Activated CD8-positive, alpha-beta memory T cell treated with anti-CD3 and anti-CD28 coated beads, Interleukin-2, amount 50 U/mL, for 48 hours (primary cell): ENCODE results near the gene CNTNAP2.
A peak's percentile ranks its signal among the peaks of the same experiment; 100 is the strongest.
"Not testable (repeated sequence)": the region's sequence is repeated elsewhere in the genome, so short reads cannot be mapped to it uniquely, and the experiment has no call there.

Source experiments
- DNase-seq: peaks from one replicate; pipeline ENCODE4 v3.0.0-alpha.2; 2020

The CNTNAP2 gene

DNA sequence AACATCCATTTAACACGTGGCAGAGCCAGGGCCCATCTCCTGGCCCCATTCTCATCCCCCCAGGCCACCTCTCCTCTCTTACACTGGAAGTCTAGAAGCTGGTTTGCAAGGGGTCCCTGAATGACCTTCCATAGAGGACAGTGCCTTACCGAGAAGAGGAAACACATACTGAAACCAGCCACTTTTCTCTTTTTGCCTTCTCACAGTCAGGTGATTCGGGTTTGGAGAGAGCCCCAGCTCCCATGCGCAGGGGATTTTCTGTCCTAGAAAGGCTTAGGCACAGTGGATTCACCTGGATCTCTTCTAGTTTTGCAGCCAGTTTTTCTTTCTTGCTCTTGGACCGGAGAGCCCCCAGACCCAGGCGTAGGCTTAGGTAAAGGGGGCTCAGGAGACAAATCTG is 2139.8 kb downstream of the CNTNAP2 start:
- DNase-seq = no peak

DNA sequence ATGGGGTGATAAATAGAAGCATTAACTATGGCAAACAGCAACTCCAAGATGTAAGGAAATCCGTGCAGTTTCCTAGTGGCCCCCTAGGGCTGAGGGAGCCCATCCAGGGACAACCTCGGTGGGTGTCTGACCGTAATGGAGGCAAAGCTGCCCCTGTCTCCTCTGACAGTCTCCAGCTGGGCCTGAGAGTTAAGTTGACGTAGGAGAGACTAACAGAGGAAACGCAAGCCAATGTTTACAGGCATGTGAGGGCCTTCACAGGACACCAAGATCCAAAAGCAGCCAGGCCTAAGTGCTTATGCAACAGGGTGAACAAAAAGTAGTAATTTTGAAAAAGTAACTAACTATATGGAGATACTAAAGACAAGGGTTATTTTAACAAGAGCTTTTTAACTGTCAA is 2144.0 kb downstream of the CNTNAP2 start:
- no peak for DNase-seq

DNA sequence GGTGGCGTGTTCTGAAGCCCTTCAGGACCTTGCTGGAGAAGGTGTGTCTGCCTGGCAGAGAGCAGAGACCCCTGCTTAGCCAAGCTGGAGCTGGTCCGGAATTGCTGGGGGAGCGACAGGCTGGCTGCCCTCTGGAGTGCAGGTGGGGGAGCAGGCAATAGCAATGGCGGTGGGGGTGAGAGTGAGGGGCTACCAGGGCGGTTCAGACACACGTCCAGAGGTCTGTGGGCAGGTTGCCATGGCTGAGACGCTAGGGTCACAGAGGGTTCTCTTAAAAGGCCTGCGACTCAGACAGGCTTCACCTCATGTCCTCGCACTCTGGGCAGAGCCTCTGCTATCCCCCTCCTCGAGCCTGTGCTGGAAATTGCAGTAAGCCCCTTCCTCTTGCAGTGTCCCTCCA is 2144.9 kb downstream of the CNTNAP2 start:
- DNase-seq = no peak

DNA sequence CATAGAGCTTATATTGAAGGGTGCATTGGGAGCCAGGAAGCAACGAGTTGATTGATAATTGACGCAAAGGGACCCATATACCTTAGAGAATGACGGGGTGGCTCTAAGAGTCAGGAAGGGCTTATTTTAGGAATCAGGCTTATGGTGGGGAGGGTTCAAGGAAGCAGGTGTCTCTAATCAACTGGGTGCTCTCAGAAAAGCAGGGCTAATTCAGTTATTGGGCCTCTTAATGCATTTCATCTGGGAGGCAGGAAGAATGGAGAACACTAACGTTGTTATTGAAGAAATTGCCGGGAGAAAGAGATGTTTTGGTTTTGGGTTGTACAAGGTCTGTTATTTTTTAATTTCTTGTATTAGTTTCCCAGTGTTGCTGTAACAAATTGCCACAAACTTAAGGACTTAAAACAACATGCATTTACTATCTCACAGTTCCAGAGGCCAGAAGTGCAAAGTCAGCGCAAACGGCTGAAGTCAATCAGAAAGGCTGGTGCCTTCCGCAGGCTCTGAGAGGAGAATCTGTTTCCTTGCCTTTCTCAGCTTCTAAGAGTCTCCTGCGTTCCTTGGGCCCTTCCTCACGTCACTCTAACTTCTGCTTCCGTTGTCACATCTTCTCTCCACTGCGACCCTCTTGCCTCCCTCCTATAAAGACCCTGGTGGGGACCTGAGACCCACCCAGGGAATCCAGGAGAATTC is 2145.5 kb downstream of the CNTNAP2 start:
- DNase-seq = no peak

DNA sequence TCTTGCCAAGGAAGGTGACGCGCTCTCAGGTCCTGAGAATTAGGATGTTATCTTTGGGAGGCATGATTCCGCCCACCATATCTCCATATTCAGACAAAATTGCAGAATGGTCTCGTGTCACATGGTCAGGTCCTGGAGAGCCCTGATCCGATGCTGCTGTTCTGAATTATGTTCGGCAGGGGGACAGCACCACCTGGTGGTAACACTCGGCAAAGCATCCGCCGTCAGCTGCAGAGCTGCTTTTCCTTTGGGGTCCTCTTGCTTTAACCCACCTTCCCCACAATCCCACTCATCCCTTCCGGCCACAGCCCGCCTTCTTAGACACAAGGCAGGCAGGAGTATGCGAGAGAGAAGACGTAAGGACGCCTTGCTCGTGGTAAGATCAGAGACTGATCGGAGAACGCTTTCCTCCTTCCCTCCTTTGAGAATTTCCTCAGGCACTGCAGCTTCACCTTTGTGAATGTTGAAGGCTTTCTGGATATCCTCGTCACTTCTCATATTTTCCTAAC is 2146.2 kb downstream of the CNTNAP2 start:
- peak; percentile 90 for DNase-seq

DNA sequence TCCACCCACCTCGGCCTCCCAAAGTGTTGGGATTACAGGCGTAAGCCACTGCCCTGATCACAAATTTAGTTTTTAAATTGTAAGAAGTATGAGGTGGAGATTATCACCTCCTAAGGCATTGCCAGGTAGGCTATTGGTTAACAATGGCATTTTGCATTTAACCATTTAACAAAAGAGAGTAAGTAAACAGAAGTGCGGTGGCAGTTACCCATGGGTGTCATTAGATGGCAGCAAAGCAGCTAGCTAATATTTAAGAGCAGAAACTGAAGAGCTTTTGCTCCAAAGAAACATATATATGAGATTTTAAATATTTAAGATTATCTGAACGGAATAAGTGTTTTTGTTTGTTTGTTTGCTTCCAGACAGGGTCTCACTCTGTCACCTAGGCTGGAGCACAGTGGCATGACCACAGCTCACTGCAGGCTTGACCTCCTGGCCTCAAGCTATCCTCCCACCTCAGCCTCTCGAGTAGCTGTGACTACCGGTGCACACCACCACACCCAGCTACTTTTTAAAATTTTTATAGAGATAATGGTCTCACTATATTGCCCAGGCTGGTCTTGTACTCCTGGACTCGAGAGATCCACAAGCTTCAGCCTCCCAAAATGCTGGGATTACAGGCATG is 2148.4 kb downstream of the CNTNAP2 start:
- no peak for DNase-seq

DNA sequence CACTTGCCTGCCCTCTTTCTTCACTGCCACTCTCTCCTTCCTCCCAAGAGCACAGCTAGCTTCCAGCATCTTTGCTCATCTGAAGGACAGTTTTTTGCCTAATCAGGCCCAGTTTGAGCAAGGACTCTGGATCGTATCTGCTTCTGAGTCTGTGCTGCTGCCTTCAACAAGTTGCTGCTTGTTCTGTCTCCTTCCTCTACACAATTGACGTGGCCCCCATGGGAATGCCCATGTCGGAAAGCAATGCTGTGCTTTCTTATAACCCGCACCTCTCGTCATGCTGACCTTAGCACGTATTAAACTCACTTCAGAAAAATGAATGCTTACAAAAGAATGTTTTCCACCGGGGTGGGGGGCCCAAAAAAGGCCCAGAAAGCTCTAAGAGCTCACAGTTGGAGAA is 2149.3 kb downstream of the CNTNAP2 start:
- no peak for DNase-seq

DNA sequence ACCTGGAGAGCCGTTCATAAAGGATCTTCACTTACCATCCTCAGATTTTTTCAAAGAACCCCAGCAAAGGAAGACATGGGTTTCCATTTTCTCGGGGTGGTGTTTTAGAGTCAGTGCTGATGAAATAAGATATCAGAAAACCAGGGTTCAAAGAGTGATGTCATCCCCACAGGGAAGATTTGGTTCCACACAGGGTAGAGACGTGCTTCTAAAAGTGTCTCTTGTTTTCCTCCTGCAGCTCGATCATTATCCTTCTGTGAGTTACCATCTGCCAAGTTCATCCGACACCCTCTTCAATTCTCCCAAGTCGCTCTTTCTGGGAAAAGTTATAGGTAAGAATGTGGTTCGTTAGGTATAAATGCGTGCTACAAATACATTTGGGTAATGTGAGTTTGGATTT is 2150.2 kb downstream of the CNTNAP2 start:
- DNase-seq = no peak

DNA sequence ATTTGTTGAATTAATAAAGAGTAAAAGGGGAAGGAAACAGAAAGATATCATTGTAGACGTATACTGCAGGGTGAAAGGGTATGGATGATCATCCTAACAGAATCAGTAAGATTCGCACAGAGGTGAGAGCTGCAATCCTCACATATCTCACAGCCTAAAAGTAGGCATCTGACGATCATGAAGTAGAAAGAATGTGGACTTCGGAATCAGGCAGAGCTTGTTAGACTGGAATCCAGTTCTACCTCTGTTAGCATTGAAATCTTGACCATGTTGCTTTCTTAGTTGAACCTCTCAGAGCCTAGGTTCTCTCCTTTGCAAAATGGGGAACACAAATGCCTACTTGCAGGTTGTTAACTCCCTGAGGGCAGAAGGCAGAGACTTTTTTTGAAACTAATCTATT is 2154.0 kb downstream of the CNTNAP2 start:
- no peak for DNase-seq

DNA sequence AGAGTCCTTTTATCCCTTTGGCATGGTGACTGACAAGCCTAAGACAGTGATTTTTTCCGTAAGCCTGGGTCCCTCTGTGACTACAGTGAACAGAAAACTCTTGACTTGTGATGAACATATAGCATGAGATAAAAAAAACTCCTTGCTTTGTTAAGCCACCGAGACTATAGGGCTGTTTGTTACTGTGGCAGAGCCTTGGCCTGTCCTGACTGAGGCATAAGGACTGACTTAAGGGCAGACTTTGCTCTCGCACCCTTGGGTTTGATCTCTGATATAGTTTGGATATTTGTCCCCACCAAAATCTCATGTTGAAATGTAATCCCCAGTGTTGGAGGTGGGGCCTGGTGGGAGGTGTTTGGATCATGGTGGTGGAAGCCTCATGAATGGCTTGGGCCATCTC is 2157.5 kb downstream of the CNTNAP2 start:
- no peak for DNase-seq

DNA sequence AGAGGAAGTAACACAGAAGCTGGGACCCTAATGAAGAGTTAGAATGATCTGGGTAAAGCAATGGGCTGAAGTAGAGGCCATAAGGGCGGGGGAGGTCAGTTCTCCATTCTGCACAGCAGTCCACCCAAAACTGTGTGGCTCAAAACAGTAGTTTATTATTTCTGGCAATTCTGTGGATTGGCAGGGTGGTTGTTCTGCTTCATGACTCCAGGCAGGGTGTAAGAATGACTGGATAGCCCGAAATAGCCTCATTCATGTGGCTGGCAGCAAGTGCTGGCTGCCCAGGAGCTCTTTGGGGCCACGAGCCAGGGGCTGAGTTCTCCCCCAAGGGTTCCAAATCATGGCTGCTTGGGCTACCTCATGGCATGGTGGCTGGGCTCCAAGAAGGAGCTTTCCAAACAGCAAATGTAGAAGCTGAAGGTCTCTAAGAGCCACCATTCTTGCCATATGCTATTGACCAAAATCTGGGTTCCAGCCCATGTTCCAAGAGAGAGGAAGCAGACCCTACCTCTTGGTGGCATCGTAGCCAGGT is 2158.8 kb downstream of the CNTNAP2 start:
- DNase-seq = no peak

DNA sequence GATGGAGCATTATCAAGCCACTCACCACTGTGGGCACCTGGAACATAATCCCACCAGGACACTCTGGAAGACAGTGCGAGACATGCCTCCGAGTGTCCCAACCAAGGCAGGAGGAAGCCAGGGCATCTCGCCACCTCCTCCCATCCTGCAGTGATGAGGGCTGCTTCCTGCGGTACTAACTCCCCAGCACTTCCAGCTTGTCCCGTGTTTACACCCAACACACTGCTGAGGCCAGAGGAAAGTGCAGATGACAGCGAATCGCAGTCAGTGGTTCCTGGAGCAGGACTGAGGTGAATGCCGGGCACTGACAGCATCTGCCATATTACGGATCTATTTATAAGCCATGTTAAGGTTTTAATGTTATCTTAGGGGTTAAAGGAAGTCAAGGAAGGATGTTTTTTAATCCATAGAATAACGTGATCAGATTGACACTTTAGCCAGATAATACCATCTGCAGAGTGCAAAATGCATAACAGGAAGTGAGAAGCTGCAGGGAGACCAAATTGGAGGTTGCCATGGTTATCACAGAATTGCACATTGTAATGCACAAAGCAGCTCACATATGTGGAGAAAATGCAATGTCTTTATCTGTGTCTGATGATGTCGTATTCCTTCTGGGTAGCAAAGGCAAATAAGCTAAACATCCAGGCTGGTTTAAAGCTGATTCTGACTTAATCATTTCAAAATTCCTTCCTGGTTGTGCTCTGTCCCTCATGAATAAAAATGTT is 2159.9 kb downstream of the CNTNAP2 start:
- DNase-seq = no peak

DNA sequence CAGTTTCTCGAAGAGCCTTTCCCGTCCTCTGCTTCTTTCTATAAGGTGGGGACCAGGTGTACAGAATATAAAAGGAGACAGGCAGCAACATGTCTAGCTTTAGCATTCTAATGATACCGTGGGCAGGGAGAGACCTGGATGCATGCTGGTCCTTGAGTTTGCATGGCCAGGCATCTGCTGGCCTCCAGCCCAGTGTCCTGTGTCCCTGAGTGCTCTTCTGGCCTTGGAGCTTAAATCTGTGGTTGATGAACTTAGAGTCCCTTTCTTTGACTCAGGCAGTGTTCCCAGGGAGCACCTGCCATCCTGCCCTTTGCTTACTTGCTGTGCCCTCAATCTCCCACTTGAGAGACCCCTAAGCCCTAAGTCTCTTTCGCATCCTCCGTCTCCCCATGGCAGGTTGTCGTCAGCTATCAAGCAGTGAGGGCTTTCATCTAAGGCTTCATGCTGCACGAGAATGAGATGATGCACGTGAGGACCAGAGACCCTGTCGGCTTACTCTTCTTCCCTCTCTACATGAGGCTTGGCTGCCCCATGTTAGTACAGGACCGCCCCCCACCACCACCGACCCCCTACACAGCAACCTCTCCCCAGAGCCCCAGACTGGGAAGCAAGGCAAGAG is 2160.6 kb downstream of the CNTNAP2 start:
- no peak for DNase-seq

DNA sequence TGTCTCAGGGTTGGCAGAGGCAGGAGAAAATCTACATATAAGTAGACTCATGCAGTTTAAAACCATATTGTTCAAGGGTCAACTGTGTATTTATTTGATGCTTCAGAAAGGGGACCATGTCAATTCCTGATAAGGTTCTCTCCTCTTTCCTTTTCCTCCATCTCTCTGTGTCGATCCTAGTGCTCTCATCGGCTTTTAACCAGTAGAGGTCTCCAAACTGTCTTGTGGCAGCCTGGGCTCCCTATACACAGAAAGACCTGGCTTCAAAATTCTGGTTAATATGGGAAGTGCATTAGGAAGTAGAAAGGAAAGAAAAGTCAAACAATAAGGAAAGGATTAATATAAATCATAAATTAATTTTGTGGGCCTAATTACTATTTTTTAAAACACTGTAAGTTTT is 2169.5 kb downstream of the CNTNAP2 start:
- DNase-seq = no peak

DNA sequence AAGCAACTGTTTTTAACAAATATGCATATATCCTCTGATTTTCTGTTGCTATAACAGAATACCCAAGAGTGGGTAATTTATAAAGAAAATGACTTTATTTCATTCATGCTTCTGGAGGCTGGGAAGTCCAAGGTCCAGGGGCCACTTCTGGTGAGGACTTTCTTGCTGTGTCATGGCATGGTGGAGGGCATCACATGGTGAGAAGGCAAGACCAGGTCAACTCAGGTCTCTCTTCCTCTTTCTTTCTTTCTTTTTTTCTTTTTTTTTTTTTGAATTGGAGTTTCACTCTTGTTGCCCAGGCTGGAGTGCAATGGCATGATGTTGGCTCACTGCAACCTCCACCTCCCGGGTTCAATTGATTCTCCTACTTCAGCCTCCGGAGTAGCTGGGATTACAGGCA is 2170.9 kb downstream of the CNTNAP2 start:
- no peak for DNase-seq

DNA sequence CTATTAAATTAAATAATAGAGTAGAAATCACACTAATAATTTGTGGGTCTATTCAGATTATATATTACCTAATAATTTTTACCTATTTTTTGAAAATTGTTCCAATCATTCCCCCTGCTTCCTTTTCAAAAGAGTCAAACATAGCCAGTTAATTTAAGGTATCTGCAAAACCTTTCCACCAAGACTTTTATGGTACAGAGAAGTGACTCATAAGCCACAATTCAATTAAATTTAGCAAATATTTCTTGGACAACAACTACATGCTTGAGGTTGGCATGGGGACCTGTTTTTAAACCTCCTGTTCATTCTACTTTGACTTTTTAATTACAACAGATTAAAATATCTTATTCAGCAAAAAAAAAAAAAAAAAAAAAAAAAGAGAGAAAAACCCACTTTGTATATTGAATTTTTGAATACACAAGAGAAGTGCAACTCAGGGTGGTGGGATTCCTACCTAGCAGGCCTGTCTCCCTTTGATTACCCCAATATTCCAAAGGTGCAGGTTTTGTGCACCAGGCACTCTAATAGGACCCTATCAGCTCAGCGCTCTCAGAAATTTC is 2172.1 kb downstream of the CNTNAP2 start:
- no peak for DNase-seq

DNA sequence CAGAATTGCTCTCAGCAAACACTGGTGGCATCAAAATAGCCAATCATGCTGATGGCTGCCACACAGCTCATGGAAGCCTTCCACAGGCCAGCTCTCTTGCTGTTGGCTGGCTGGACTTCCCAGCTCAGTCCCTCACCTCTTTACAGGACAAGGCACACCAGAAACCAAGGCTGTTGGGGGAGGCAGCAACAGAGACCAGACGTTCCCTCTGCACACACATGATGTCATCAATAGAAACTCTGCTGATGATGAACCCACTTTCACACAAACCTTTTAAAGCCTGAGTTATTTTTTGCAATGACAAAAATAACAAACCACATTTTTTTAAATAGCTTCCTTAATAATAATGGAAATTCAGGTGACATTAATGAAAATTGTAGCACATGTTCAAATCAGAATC is 2173.0 kb downstream of the CNTNAP2 start:
- no peak for DNase-seq

DNA sequence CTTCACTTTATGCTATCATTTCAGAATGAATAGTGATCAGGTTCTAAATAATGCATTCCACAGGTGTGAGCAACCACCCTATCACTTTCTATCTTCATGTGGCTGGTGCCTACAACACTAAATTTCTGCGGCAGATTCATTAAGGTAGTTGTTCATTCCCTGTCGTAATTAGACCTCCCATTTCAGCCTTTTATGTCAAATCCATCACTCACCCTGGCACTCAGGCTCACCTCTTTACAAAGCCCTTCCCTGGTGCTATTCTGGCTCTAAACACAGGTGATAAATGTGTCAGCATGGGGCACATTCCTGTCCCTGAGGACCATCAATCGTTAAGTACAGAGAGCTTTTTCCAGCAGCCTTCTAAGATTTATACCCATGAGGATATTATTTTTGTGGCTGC is 2173.9 kb downstream of the CNTNAP2 start:
- DNase-seq = no peak

DNA sequence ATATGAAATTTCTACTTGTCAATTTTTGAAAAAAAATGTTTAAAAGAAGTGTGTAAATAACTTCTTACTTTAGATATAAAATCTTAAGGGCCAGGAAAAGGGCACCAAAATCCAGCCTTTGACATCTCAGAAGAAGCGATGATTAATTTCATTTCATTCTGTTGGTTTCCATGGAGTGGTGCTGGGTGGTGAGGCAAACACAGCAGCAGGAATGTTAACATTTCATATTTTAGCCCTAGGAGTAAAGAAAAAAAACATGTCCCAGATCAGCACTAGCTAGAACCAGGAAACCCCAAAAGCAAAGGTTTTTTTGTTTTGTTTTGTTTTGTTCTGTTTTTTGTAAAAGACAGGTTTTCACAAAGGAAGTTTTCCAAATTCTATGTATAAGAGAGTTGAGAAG is 2175.2 kb downstream of the CNTNAP2 start:
- no peak for DNase-seq

DNA sequence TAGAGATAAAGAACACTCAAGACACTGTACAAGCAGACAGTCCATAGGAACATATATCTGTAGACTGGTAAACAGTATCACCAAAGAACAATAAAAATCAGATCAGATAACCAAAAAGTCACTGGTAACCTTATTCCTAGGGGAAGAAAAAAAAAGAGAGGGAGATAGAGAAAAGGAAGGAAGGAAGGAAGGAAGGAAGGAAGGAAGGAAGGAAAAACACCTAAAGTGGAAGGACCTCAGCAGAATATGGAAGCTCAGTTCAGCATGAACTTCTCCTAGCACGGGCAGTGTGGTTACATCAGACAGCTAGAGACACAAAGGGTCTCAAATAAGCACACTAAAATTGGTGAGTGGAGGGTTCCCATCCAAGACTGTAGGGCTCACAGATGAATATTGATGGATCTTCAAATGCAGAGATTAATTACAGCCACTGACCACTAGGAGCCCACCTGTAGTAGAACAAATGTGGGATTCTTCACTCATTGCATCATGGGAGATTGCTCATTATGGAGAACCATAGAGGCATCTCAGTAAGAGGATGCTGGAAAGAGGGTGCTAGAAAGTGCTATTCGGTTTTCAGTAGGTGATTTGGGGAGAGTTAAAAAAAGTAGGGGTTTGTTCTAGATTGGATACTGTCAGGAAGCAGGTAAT is 2180.5 kb downstream of the CNTNAP2 start:
- no peak for DNase-seq

DNA sequence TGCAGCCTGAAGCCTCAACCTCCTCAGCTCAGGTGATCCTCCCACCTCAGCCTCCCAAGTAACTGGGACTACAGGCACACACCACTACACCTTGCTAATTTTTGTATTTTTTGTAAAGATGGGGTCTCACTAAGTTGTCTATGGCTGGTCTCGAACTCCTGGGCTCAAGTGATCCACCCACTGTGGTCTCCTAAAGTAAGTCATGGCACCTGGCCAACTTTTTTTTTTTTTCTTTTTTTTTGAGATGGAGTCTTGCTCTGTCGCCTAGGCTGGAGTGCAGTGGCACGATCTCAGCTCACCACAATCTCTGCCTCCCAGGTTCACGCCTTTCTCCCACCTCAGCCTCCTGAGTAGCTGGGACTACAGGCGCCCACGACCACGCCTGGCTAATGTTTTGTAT is 2182.2 kb downstream of the CNTNAP2 start:
- not testable (repeated sequence) for DNase-seq
